Esophagus squamous epithelium (tissue), 4 donors: ENCODE results near the gene SRSF3.

Experiments
- CTCF ChIP-seq, 6 experiments: fragments of 450-650 bp in 4 of 6; fragments of 200-600 bp in 2 of 6; sonication (generic) in 2 of 6; IDR thresholded peaks; one replicate each; pipeline ENCODE4 v1.5.1; 2016 to 2019; ENCODE audit warnings: antibody characterized with exemption in 6 of 6, mild to moderate bottlenecking in 4 of 6, moderate library complexity in 4 of 6
- POLR2A ChIP-seq, 4 donors: fragments of 450-650 bp; IDR thresholded peaks; one replicate each; pipeline ENCODE4 v1.6.1; 2017; ENCODE audit warnings: antibody characterized with exemption in 4 of 4, mild to moderate bottlenecking in 4 of 4, moderate library complexity in 3 of 4

- TF ChIP-seq CTCF (IDR thresholded peaks at IDR 0.05) = no peak
- TF ChIP-seq POLR2A (IDR thresholded peaks at IDR 0.05) = no peak
Measured at GRCh38 chr6:36576578-36576977, 17.6 kb upstream of the SRSF3 start.
